Measurements from ENCODE around the gene CELF2.

DNA sequence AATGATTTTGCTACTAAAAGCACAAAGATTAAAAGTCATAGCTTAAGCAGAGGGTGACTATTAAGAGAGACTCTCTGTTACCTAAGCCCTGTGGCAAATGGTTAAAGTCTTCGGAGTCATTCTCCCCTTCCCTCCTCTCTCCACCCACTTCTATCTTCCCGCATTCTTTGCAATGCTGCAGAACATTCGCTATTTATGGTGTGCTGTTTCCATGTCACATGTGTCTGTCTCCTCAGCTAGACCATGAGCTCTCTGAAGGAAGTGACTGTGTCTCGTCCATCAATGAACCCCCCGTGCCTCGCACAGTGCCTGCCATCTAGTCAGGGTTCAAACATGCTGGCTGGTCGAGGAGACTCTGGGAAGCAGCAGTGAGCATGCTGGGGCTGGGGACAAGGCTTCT lies 321.3 kb downstream of the CELF2 start:
- TF ChIP-seq EZH2 (IDR thresholded peaks at IDR 0.05; ENCODE audit: insufficient read depth, poor library complexity, severe bottlenecking) = no peak
- no peak for TF ChIP-seq EZH2phosphoT487 (IDR thresholded peaks at IDR 0.05; ENCODE audit: insufficient read depth, low read depth)

All from GM23248 (cell line).